PC-3 (cell line): ENCODE results near the gene MFN2.

Experiments
- EZH2 ChIP-seq: fragments of 300-600 bp; sonication (generic); IDR thresholded peaks from one replicate; pipeline ENCODE4 v1.6.1; 2017; ENCODE audit warnings: antibody characterized with exemption, mild to moderate bottlenecking, low read length; ENCODE audit not compliant: unreplicated experiment
- EZH2phosphoT487 ChIP-seq: fragments of 300-600 bp; sonication (generic); IDR thresholded peaks from 2 replicates; pipeline ENCODE4 v1.6.1; 2018; ENCODE audit warnings: mild to moderate bottlenecking, antibody characterized with exemption, low read length, borderline replicate concordance
- TF ChIP-seq, protein P1 (sequence below): fragments of 300-600 bp; sonication (generic); conservative IDR thresholded peaks from 2 replicates; pipeline ENCODE4 v1.5.1; 2017; ENCODE audit warnings: antibody characterized with exemption, low read depth, mild to moderate bottlenecking, low read length

DNA sequence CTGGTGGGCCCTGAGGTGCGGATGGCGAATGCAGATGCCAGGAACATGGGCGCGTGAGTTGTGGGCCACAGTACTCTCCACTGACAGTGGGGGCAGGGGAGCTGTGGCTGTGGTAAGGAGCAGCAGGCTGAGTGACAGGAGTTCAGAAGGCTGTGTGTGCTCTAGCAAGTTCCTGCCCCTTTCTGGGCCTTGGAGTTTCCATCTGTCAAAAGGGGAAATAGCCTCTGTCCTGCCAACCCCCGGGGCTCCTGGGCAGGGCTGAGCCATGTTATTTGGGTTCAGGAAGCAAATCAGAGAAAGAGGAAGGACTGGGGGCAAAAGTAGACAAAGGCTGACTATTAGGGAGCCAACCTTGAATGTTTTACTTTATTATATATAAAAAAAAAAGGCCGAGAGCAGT lies 19.5 kb upstream of the MFN2 start:
- TF ChIP-seq EZH2 (no peak), EZH2phosphoT487 (no peak)
- TF ChIP-seq, protein P1, sequence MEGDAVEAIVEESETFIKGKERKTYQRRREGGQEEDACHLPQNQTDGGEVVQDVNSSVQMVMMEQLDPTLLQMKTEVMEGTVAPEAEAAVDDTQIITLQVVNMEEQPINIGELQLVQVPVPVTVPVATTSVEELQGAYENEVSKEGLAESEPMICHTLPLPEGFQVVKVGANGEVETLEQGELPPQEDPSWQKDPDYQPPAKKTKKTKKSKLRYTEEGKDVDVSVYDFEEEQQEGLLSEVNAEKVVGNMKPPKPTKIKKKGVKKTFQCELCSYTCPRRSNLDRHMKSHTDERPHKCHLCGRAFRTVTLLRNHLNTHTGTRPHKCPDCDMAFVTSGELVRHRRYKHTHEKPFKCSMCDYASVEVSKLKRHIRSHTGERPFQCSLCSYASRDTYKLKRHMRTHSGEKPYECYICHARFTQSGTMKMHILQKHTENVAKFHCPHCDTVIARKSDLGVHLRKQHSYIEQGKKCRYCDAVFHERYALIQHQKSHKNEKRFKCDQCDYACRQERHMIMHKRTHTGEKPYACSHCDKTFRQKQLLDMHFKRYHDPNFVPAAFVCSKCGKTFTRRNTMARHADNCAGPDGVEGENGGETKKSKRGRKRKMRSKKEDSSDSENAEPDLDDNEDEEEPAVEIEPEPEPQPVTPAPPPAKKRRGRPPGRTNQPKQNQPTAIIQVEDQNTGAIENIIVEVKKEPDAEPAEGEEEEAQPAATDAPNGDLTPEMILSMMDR: no peak
